GM06990 (cell line): ENCODE results near the gene RNF130.

Experiments
- DNase-seq: peaks from one replicate; pipeline ENCODE4 v3.0.0-alpha.2; 2011; ENCODE audit not compliant: insufficient read length; ENCODE audit errors: extremely low read depth
- H3K27me3 ChIP-seq: replicated peaks from 2 replicates; pipeline ENCODE4 v1.6.0; 2011; ENCODE audit warnings: low read length; ENCODE audit not compliant: control insufficient read depth, insufficient read depth
- H3K36me3 ChIP-seq: 2 replicates; pipeline ENCODE4 v1.5.1; 2011; ENCODE audit warnings: low read length; ENCODE audit not compliant: control insufficient read depth, insufficient read depth
- H3K4me3 ChIP-seq: replicated peaks from 2 replicates; pipeline ENCODE4 v1.5.1; 2011; ENCODE audit warnings: low read depth, mild to moderate bottlenecking, control low read depth, low read length
- CTCF ChIP-seq: IDR thresholded peaks from 2 replicates; pipeline ENCODE4 v1.5.1; 2011; ENCODE audit warnings: low read length, control low read depth, mild to moderate bottlenecking, inconsistent platforms; ENCODE audit not compliant: insufficient read depth, poor library complexity, severe bottlenecking

The RNF130 gene

GRCh38 chr5:180078348-180078747 lies 6.8 kb upstream of the RNF130 start:
- no peak for TF ChIP-seq CTCF
- no peak for DNase-seq
- no peaks in the 10 kb centered on the region for H3K36me3 ChIP-seq

GRCh38 chr5:180077594-180078284 lies 6.2 kb upstream of the RNF130 start:
- no peak overlapping the region for H3K4me3 ChIP-seq
- no peak for DNase-seq
- no peaks in the 10 kb centered on the region for H3K27me3 ChIP-seq
- no peak for TF ChIP-seq CTCF
- no peaks in the 10 kb centered on the region for H3K36me3 ChIP-seq

More at GRCh38 chr5:180078348-180078747, 6.8 kb upstream of the RNF130 start:
- Histone ChIP-seq H3K4me3 (no peak overlapping the region), H3K27me3 (no peaks in the 10 kb centered on the region)

- TF ChIP-seq CTCF: no peak
- H3K4me3 ChIP-seq: no peak overlapping the region
Observed at GRCh38 chr5:180075703-180076102, 4.1 kb upstream of the RNF130 start.

GRCh38 chr5:180074462-180074861 lies 2.9 kb upstream of the RNF130 start:
- DNase-seq: no peak
- Histone ChIP-seq H3K36me3 (no peaks in the 10 kb centered on the region), H3K4me3 (no peak overlapping the region), H3K27me3 (peaks cover 2% of the 10 kb centered on the region; the same call in 1 of the 2 replicates)
- TF ChIP-seq CTCF: no peak

More at GRCh38 chr5:180075703-180076102, 4.1 kb upstream of the RNF130 start:
- Histone ChIP-seq H3K36me3 (no peaks in the 10 kb centered on the region), H3K27me3 (peaks cover 2% of the 10 kb centered on the region; the same call in 1 of the 2 replicates)
- DNase-seq: no peak

GRCh38 chr5:180072556-180072955 lies 997 bp upstream of the RNF130 start:
- no peak for DNase-seq
- peaks cover 2% of the 10 kb centered on the region; the same call in 1 of the 2 replicates for H3K27me3 ChIP-seq
- no peak overlapping the region for H3K4me3 ChIP-seq
- no peak for TF ChIP-seq CTCF
- no peaks in the 10 kb centered on the region for H3K36me3 ChIP-seq

GRCh38 chr5:180072256-180072548 lies 643 bp upstream of the RNF130 start:
- H3K4me3 ChIP-seq: no peak overlapping the region
- peaks cover 2% of the 10 kb centered on the region; the same call in 1 of the 2 replicates for H3K27me3 ChIP-seq
- TF ChIP-seq CTCF: no peak
- DNase-seq: no peak
- H3K36me3 ChIP-seq: no peaks in the 10 kb centered on the region
